GM23338 (cell line): ENCODE results near the gene PCDHGA5. TPM values are rescaled to one million over a fixed set of nuclear protein-coding genes. Genes with fewer than 3 reads are reported as not detected.
A peak's percentile ranks its signal among the peaks of the same experiment; 100 is the strongest.

ENCODE experiments used
- ATAC-seq: fragments of 200-7000 bp; cut with Tn5 transposase; 3 replicates; pipeline ENCODE4 v1.9.1; 2020
- DNase-seq: peaks from one replicate; pipeline ENCODE4 v3.0.0-alpha.2; 2015; ENCODE audit warnings: low spot score
- H2AFZ ChIP-seq: fragments of 200-600 bp; sonication (generic); 2 replicates; pipeline ENCODE4 v1.8.0; 2016; ENCODE audit warnings: antibody characterized with exemption, mild to moderate bottlenecking, moderate library complexity
- H3F3A ChIP-seq: fragments of 200-600 bp; sonication (generic); replicated peaks from 2 replicates; pipeline ENCODE4 v1.8.0; 2017; ENCODE audit warnings: antibody characterized with exemption, mixed run types, low read depth
- H3K27ac ChIP-seq: fragments of 200-600 bp; sonication (generic); 2 replicates; pipeline ENCODE4 v1.6.1; 2016; ENCODE audit warnings: low read depth
- H3K27me3 ChIP-seq: fragments of 200-600 bp; sonication (generic); 2 replicates; pipeline ENCODE4 v1.8.0; 2016; ENCODE audit warnings: mild to moderate bottlenecking, mixed run types, moderate library complexity; ENCODE audit not compliant: insufficient read depth
- H3K36me3 ChIP-seq: fragments of 200-600 bp; sonication (generic); 2 replicates; pipeline ENCODE4 v1.8.0; 2016; ENCODE audit warnings: mild to moderate bottlenecking; ENCODE audit not compliant: insufficient read depth
- H3K4me1 ChIP-seq: fragments of 200-600 bp; sonication (generic); 2 replicates; pipeline ENCODE4 v1.8.0; 2016; ENCODE audit warnings: mild to moderate bottlenecking, moderate library complexity; ENCODE audit not compliant: insufficient read depth
- H3K4me2 ChIP-seq: fragments of 200-600 bp; sonication (generic); 2 replicates; pipeline ENCODE4 v1.7.1; 2017; ENCODE audit warnings: mixed run types
- H3K4me3 ChIP-seq: fragments of 200-600 bp; sonication (generic); 2 replicates; pipeline ENCODE4 v1.6.1; 2016; ENCODE audit warnings: mixed run types
- H3K79me2 ChIP-seq: fragments of 200-600 bp; sonication (generic); replicated peaks from 2 replicates; pipeline ENCODE4 v1.8.0; 2017; ENCODE audit warnings: mild to moderate bottlenecking; ENCODE audit not compliant: insufficient read depth
- H3K9me2 ChIP-seq: fragments of 200-600 bp; sonication (generic); 2 replicates; pipeline ENCODE4 v1.8.0; 2017; ENCODE audit not compliant: insufficient read depth
- H4K20me1 ChIP-seq: fragments of 200-600 bp; sonication (generic); replicated peaks from 2 replicates; pipeline ENCODE4 v1.8.0; 2017; ENCODE audit warnings: mild to moderate bottlenecking; ENCODE audit not compliant: insufficient read depth
- H3K27ac Mint-ChIP-seq: 2 replicates; pipeline ENCODE4 v1.8.0; 2020; ENCODE audit warnings: inconsistent platforms, mild to moderate bottlenecking, moderate library complexity, mixed read lengths
- H3K27me3 Mint-ChIP-seq: 3 replicates; pipeline ENCODE4 v1.8.0; 2022; ENCODE audit warnings: low read depth, mild to moderate bottlenecking, moderate library complexity, mixed read lengths, inconsistent platforms; ENCODE audit not compliant: insufficient read depth, poor library complexity
- H3K36me3 Mint-ChIP-seq: 3 replicates; pipeline ENCODE4 v1.8.0; 2021; ENCODE audit warnings: low read depth, mild to moderate bottlenecking, inconsistent platforms, moderate library complexity, mixed read lengths
- H3K4me1 Mint-ChIP-seq: 3 replicates; pipeline ENCODE4 v1.8.0; 2020; ENCODE audit warnings: mild to moderate bottlenecking, inconsistent platforms, mixed read lengths
- H3K4me3 Mint-ChIP-seq: 3 replicates; pipeline ENCODE4 v1.8.0; 2021; ENCODE audit warnings: moderate library complexity, mild to moderate bottlenecking, inconsistent platforms, mixed read lengths
- H3K9me3 Mint-ChIP-seq: 3 replicates; pipeline ENCODE4 v1.8.0; 2020; ENCODE audit warnings: moderate library complexity, mild to moderate bottlenecking, inconsistent platforms, mixed read lengths
- CREB1 ChIP-seq: fragments of 250-450 bp; sonication (Bioruptor Pico); IDR thresholded peaks from 2 replicates; pipeline ENCODE4 v1.5.0; 2020; ENCODE audit warnings: low read depth, mild to moderate bottlenecking, moderate library complexity
- CTCF ChIP-seq, 2 experiments: fragments of 200-600 bp in 1 of 2; sonication (generic) in 1 of 2; conservative IDR thresholded peaks; 2 replicates each; pipeline versions ENCODE4 v1.5.1 to v1.6.1; 2016 to 2017; ENCODE audit warnings: antibody characterized with exemption in 2 of 2, low read depth in 2 of 2, mild to moderate bottlenecking in 2 of 2, moderate library complexity in 1 of 2
- EZH2 ChIP-seq: fragments of 200-600 bp; sonication (generic); IDR thresholded peaks from one replicate; pipeline ENCODE4 v1.8.0; 2017; ENCODE audit warnings: antibody characterized with exemption, mild to moderate bottlenecking, low read depth; ENCODE audit not compliant: unreplicated experiment
- EZH2phosphoT487 ChIP-seq: fragments of 200-600 bp; sonication (generic); IDR thresholded peaks from one replicate; pipeline ENCODE4 v1.8.1; 2018; ENCODE audit warnings: antibody characterized with exemption; ENCODE audit not compliant: unreplicated experiment
- JUNB ChIP-seq: IDR thresholded peaks from one replicate; pipeline ENCODE4 v1.6.1; 2016; ENCODE audit warnings: antibody characterized with exemption; ENCODE audit not compliant: unreplicated experiment
- NANOG ChIP-seq: IDR thresholded peaks from 2 replicates; pipeline ENCODE4 v1.6.1; 2016; ENCODE audit warnings: antibody characterized with exemption, borderline replicate concordance
- ZNF114 ChIP-seq: fragments of 250-450 bp; sonication (Bioruptor Pico); IDR thresholded peaks from 2 replicates; pipeline ENCODE4 v1.5.0; 2020; ENCODE audit warnings: mild to moderate bottlenecking, moderate library complexity
- ZNF331 ChIP-seq: fragments of 250-450 bp; sonication (Bioruptor Pico); IDR thresholded peaks from 2 replicates; pipeline ENCODE4 v1.5.0; 2020; ENCODE audit warnings: low read depth, mild to moderate bottlenecking, moderate library complexity
- polyA plus RNA-seq: library from polyadenylated mRNA; unstranded; fragments of >200 nt; fragmentation: Nextera tagmentation; extraction: Ambion mirVana; gene quantifications from 2 replicates; pipeline ENCODE4 v1.2.1, GENCODE V29; 2016
- total RNA-seq: library from RNA; depleted of rRNA; stranded (reverse); fragments of >200 nt; shearing (Covaris generic); gene quantifications from 2 replicates; pipeline ENCODE4 v1.2.3, GENCODE V29; 2014
- TF ChIP-seq, protein P1 (sequence below): fragments of 250-450 bp; sonication (Bioruptor Pico); IDR thresholded peaks from 2 replicates; pipeline ENCODE4 v1.5.0; 2020; ENCODE audit warnings: mild to moderate bottlenecking, moderate library complexity
- TF ChIP-seq, protein P2 (sequence below): IDR thresholded peaks from 2 replicates; pipeline ENCODE4 v1.6.1; 2016; ENCODE audit warnings: antibody characterized with exemption

Gene PCDHGA5
- total and polyA plus RNA-seq, 2 experiments from 2014 or later, result 0.55 to 3.1 TPM

- Histone ChIP-seq H3F3A (no peaks in the 10 kb centered on the region), H3K4me2 (no peak overlapping the region), H3K9me2 (0 out of 2 replicates have a peak, but pooled peaks cover 3% of the 10 kb centered on the region), H3K4me3 (no peak overlapping the region), H3K27me3 (no peaks in the 10 kb centered on the region), H3K79me2 (peaks cover 32% of the 10 kb centered on the region), H2AFZ (no peak overlapping the region), H4K20me1 (peaks cover 17% of the 10 kb centered on the region), H3K4me1 (peaks cover 14% of the 10 kb centered on the region; the same call in 1 of the 2 replicates), H3K36me3 (peaks cover 13% of the 10 kb centered on the region), H3K27ac (no peak overlapping the region)
- peaks cover 12% of the 10 kb centered on the region for H3K4me1 Mint-ChIP-seq
- H3K36me3 Mint-ChIP-seq, result peaks cover 43% of the 10 kb centered on the region
- peaks cover 14% of the 10 kb centered on the region for H3K27me3 Mint-ChIP-seq
- ATAC-seq, result no peak
- no peak for DNase-seq
- no peak overlapping the region for H3K27ac Mint-ChIP-seq
- H3K4me3 Mint-ChIP-seq, result 0 out of 3 replicates have a peak overlapping the region, but pooled peaks have one; percentile 32
- peaks cover 50% of the 10 kb centered on the region for H3K9me3 Mint-ChIP-seq
- TF ChIP-seq EZH2phosphoT487, result no peak
- TF ChIP-seq ZNF331 (CRISPR knock-in tag), result no peak
- no peak for TF ChIP-seq CTCF (conservative IDR thresholded peaks at IDR 0.05; ENCODE audit: low read depth in 2 of 2)
- TF ChIP-seq, protein P1, sequence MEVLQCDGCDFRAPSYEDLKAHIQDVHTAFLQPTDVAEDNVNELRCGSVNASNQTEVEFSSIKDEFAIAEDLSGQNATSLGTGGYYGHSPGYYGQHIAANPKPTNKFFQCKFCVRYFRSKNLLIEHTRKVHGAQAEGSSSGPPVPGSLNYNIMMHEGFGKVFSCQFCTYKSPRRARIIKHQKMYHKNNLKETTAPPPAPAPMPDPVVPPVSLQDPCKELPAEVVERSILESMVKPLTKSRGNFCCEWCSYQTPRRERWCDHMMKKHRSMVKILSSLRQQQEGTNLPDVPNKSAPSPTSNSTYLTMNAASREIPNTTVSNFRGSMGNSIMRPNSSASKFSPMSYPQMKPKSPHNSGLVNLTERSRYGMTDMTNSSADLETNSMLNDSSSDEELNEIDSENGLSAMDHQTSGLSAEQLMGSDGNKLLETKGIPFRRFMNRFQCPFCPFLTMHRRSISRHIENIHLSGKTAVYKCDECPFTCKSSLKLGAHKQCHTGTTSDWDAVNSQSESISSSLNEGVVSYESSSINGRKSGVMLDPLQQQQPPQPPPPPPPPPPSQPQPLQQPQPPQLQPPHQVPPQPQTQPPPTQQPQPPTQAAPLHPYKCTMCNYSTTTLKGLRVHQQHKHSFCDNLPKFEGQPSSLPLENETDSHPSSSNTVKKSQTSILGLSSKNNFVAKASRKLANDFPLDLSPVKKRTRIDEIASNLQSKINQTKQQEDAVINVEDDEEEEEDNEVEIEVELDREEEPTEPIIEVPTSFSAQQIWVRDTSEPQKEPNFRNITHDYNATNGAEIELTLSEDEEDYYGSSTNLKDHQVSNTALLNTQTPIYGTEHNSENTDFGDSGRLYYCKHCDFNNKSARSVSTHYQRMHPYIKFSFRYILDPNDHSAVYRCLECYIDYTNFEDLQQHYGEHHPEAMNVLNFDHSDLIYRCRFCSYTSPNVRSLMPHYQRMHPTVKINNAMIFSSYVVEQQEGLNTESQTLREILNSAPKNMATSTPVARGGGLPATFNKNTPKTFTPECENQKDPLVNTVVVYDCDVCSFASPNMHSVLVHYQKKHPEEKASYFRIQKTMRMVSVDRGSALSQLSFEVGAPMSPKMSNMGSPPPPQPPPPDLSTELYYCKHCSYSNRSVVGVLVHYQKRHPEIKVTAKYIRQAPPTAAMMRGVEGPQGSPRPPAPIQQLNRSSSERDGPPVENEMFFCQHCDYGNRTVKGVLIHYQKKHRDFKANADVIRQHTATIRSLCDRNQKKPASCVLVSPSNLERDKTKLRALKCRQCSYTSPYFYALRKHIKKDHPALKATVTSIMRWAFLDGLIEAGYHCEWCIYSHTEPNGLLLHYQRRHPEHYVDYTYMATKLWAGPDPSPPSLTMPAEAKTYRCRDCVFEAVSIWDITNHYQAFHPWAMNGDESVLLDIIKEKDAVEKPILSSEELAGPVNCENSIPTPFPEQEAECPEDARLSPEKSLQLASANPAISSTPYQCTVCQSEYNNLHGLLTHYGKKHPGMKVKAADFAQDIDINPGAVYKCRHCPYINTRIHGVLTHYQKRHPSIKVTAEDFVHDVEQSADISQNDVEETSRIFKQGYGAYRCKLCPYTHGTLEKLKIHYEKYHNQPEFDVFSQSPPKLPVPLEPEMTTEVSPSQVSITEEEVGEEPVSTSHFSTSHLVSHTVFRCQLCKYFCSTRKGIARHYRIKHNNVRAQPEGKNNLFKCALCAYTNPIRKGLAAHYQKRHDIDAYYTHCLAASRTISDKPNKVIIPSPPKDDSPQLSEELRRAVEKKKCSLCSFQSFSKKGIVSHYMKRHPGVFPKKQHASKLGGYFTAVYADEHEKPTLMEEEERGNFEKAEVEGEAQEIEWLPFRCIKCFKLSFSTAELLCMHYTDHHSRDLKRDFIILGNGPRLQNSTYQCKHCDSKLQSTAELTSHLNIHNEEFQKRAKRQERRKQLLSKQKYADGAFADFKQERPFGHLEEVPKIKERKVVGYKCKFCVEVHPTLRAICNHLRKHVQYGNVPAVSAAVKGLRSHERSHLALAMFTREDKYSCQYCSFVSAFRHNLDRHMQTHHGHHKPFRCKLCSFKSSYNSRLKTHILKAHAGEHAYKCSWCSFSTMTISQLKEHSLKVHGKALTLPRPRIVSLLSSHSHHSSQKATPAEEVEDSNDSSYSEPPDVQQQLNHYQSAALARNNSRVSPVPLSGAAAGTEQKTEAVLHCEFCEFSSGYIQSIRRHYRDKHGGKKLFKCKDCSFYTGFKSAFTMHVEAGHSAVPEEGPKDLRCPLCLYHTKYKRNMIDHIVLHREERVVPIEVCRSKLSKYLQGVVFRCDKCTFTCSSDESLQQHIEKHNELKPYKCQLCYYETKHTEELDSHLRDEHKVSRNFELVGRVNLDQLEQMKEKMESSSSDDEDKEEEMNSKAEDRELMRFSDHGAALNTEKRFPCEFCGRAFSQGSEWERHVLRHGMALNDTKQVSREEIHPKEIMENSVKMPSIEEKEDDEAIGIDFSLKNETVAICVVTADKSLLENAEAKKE, result no peak
- TF ChIP-seq NANOG, result no peak
- TF ChIP-seq, protein P2, sequence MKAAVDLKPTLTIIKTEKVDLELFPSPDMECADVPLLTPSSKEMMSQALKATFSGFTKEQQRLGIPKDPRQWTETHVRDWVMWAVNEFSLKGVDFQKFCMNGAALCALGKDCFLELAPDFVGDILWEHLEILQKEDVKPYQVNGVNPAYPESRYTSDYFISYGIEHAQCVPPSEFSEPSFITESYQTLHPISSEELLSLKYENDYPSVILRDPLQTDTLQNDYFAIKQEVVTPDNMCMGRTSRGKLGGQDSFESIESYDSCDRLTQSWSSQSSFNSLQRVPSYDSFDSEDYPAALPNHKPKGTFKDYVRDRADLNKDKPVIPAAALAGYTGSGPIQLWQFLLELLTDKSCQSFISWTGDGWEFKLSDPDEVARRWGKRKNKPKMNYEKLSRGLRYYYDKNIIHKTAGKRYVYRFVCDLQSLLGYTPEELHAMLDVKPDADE, result no peak
- TF ChIP-seq ZNF114 (CRISPR knock-in tag), result no peak
- TF ChIP-seq CREB1 (CRISPR knock-in tag), result no peak
- TF ChIP-seq EZH2, result no peak
- no peak for TF ChIP-seq JUNB
Observed at GRCh38 chr5:141322261-141322660, 41.7 kb upstream of the PCDHGA5 start.
